ENCODE measurements around the gene FASTKD3. TPM values are rescaled to one million over a fixed set of nuclear protein-coding genes. Genes with fewer than 3 reads are reported as not detected.

FASTKD3 gene
- total RNA-seq, 1 experiment from 2014 or later, result 20.6 TPM

DNA sequence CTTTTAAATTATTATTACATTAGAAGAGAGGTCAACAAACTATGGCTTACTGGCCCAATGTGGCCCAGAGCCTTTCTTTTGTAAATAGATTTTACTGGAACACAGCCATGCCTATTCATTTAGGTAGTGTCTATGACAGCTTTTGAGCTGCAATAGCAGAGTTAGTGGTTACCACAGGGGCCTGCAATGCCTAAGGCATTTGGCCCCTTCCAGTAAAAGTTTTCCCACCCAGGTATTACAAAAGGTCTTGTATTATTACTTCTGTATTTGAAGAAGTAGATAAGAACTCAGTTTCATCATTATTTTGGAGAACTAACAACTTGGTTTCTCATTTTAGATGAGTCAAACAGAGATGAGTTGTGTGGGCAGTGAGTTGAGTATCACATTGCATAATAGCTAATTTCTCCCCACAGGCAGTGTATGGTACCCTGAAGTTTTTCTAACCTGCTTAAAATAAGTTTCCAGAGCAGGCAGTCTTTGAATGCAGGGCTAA, 9.6 kb upstream of the FASTKD3 start:
- peaks cover 48% of the 10 kb centered on the region for H3K36me3 ChIP-seq (ENCODE audit: low read depth)
- no peak for TF ChIP-seq EZH2 (IDR thresholded peaks at IDR 0.05; ENCODE audit: low read depth)
- TF ChIP-seq, protein P1, sequence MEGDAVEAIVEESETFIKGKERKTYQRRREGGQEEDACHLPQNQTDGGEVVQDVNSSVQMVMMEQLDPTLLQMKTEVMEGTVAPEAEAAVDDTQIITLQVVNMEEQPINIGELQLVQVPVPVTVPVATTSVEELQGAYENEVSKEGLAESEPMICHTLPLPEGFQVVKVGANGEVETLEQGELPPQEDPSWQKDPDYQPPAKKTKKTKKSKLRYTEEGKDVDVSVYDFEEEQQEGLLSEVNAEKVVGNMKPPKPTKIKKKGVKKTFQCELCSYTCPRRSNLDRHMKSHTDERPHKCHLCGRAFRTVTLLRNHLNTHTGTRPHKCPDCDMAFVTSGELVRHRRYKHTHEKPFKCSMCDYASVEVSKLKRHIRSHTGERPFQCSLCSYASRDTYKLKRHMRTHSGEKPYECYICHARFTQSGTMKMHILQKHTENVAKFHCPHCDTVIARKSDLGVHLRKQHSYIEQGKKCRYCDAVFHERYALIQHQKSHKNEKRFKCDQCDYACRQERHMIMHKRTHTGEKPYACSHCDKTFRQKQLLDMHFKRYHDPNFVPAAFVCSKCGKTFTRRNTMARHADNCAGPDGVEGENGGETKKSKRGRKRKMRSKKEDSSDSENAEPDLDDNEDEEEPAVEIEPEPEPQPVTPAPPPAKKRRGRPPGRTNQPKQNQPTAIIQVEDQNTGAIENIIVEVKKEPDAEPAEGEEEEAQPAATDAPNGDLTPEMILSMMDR (conservative IDR thresholded peaks at IDR 0.05), result no peak
- no peak for DNase-seq
- no peaks in the 10 kb centered on the region for H3K4me1 ChIP-seq (replicated peaks; ENCODE audit: insufficient read depth)
- ChIA-PET POLR2A (ENCODE audit: unreplicated experiment) (no interaction called here), CTCF (no interaction called here)
- intact Hi-C loops (cut with micrococcal nuclease; ENCODE audit: unreplicated experiment), result no loop called here
- H3K79me2 ChIP-seq (ENCODE audit: low read depth), result peaks cover 14% of the 10 kb centered on the region
- no peaks in the 10 kb centered on the region for H3K27me3 ChIP-seq (ENCODE audit: insufficient read depth, low read depth)
- peaks cover 7% of the 10 kb centered on the region for H4K20me1 ChIP-seq (ENCODE audit: insufficient read depth)
- no peak overlapping the region for H3K4me2 ChIP-seq
- no peak overlapping the region for H2AFZ ChIP-seq
- no peak overlapping the region for H3K27ac ChIP-seq
- no TSS peak for BruUV-seq (replicated peaks)
- H3K9me2 ChIP-seq (ENCODE audit: insufficient read depth), result no peaks in the 10 kb centered on the region
- H3K9me3 ChIP-seq (ENCODE audit: insufficient read depth, low read depth), result no peaks in the 10 kb centered on the region
- H3F3A ChIP-seq (ENCODE audit: insufficient read depth, low read depth), result no peaks in the 10 kb centered on the region
- H3K4me3 ChIP-seq, result no peak overlapping the region

DNA sequence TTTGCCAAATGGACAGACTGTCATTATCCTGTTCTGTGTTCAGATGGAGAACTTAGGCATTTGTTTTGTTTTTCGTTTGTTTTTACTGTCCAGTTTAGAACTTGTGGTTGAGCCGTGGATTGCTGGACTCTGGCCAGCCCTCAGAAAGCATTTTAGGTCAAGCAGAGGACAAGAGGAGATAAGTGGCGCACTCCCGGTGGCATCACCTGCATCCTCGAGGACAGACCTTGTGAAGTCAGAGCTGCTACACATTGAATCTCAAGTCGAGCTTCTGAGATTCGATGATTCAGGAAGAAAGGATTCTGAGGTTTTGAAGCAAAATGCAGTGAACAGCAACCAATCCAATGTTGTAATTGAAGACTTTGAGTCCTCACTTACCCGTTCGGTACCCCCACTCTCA, 9.0 kb upstream of the FASTKD3 start:
- POLR2A ChIA-PET (ENCODE audit: unreplicated experiment), result no interaction called here
- no peak for DNase-seq

DNA sequence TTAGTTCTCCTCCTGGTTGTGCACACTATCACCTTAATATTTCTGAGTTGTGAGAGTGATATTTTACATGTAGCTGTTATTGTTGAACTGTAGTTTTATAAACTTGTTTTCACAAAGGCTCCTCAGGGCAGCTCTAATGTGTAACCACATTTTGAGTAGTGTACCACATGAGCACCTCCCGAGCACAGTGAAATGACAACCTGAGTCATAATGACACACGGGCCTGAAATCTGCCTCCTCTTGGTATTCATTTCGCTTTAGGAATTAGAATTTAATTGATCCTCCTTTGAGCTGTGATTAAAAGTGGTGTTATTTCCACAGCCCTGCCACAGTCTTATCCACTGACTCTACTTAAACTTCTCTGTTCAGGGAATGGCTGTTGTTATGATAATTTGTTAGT, 8.0 kb upstream of the FASTKD3 start:
- no peaks in the 10 kb centered on the region for H3K9me3 ChIP-seq (ENCODE audit: insufficient read depth, low read depth)
- H2AFZ ChIP-seq, result no peak overlapping the region
- H4K20me1 ChIP-seq (ENCODE audit: insufficient read depth), result peaks cover 20% of the 10 kb centered on the region
- ChIA-PET POLR2A (ENCODE audit: unreplicated experiment) (no interaction called here), CTCF (no interaction called here)
- H3K79me2 ChIP-seq (ENCODE audit: low read depth), result peaks cover 30% of the 10 kb centered on the region
- TF ChIP-seq, protein P1 (conservative IDR thresholded peaks at IDR 0.05), result no peak
- TF ChIP-seq EZH2 (IDR thresholded peaks at IDR 0.05; ENCODE audit: low read depth), result no peak
- no peaks in the 10 kb centered on the region for H3K9me2 ChIP-seq (ENCODE audit: insufficient read depth)
- intact Hi-C loops (cut with micrococcal nuclease; ENCODE audit: unreplicated experiment), result no loop called here
- H3K4me3 ChIP-seq, result no peak overlapping the region
- H3K4me2 ChIP-seq, result no peak overlapping the region
- H3K27ac ChIP-seq, result no peak overlapping the region
- BruUV-seq (replicated peaks), result no TSS peak
- H3K27me3 ChIP-seq (ENCODE audit: insufficient read depth, low read depth), result no peaks in the 10 kb centered on the region
- peaks cover 41% of the 10 kb centered on the region for H3K36me3 ChIP-seq (ENCODE audit: low read depth)
- no peaks in the 10 kb centered on the region for H3F3A ChIP-seq (ENCODE audit: insufficient read depth, low read depth)
- no peaks in the 10 kb centered on the region for H3K4me1 ChIP-seq (replicated peaks; ENCODE audit: insufficient read depth)
- DNase-seq, result no peak

More for the DNA sequence above, 9.0 kb upstream of the FASTKD3 start:
- TF ChIP-seq EZH2 (IDR thresholded peaks at IDR 0.05; ENCODE audit: low read depth), result no peak
- TF ChIP-seq, protein P1 (conservative IDR thresholded peaks at IDR 0.05), result no peak
- H3K4me1 ChIP-seq (replicated peaks; ENCODE audit: insufficient read depth), result no peaks in the 10 kb centered on the region
- H3K4me2 ChIP-seq, result no peak overlapping the region
- H2AFZ ChIP-seq, result no peak overlapping the region
- peaks cover 42% of the 10 kb centered on the region for H3K36me3 ChIP-seq (ENCODE audit: low read depth)
- H3F3A ChIP-seq (ENCODE audit: insufficient read depth, low read depth), result no peaks in the 10 kb centered on the region
- no peaks in the 10 kb centered on the region for H3K9me3 ChIP-seq (ENCODE audit: insufficient read depth, low read depth)
- H4K20me1 ChIP-seq (ENCODE audit: insufficient read depth), result peaks cover 11% of the 10 kb centered on the region
- no TSS peak for BruUV-seq (replicated peaks)
- H3K27ac ChIP-seq, result no peak overlapping the region
- no peaks in the 10 kb centered on the region for H3K9me2 ChIP-seq (ENCODE audit: insufficient read depth)
- peaks cover 20% of the 10 kb centered on the region for H3K79me2 ChIP-seq (ENCODE audit: low read depth)
- no peaks in the 10 kb centered on the region for H3K27me3 ChIP-seq (ENCODE audit: insufficient read depth, low read depth)
- CTCF ChIA-PET, result no interaction called here
- intact Hi-C loops (cut with micrococcal nuclease; ENCODE audit: unreplicated experiment), result no loop called here
- H3K4me3 ChIP-seq, result no peak overlapping the region

All from PC-9 (cell line).